MM.1S (cell line): ENCODE results near the gene C7orf33.
"Not testable (repeated sequence)": the region's sequence is repeated elsewhere in the genome, so short reads cannot be mapped to it uniquely, and the experiment has no call there.

Experiments used
- DNase-seq: peaks from one replicate; pipeline ENCODE4 v3.0.0-alpha.2; 2015
- H2AFZ ChIP-seq: fragments of 300-600 bp; sonication (generic); 2 replicates; pipeline ENCODE4 v1.6.0; 2016; ENCODE audit warnings: antibody characterized with exemption, low read length
- H3F3A ChIP-seq: fragments of 300-600 bp; sonication (generic); 2 replicates; pipeline ENCODE4 v1.6.1; 2016; ENCODE audit warnings: mild to moderate bottlenecking, antibody characterized with exemption, low read length, moderate library complexity, mixed read lengths; ENCODE audit not compliant: insufficient read depth
- H3K27ac ChIP-seq: fragments of 300-600 bp; sonication (generic); 2 replicates; pipeline ENCODE4 v1.5.1; 2016; ENCODE audit warnings: mild to moderate bottlenecking, low read length
- H3K27me3 ChIP-seq: fragments of 300-600 bp; sonication (generic); replicated peaks from 2 replicates; pipeline ENCODE4 v1.6.0; 2016; ENCODE audit warnings: low read length; ENCODE audit not compliant: insufficient read depth
- H3K36me3 ChIP-seq: fragments of 300-600 bp; sonication (generic); replicated peaks from 2 replicates; pipeline ENCODE4 v1.6.1; 2016; ENCODE audit warnings: mild to moderate bottlenecking, low read length, mixed read lengths; ENCODE audit not compliant: insufficient read depth
- H3K4me1 ChIP-seq: fragments of 300-600 bp; sonication (generic); 2 replicates; pipeline ENCODE4 v1.6.1; 2016; ENCODE audit warnings: low read length, mixed read lengths
- H3K4me2 ChIP-seq: fragments of 300-600 bp; sonication (generic); 2 replicates; pipeline ENCODE4 v1.6.0; 2016; ENCODE audit warnings: low read depth, low read length
- H3K4me3 ChIP-seq: fragments of 300-600 bp; sonication (generic); 2 replicates; pipeline ENCODE4 v1.5.1; 2016; ENCODE audit warnings: low read length, mixed read lengths
- H3K79me2 ChIP-seq: fragments of 300-600 bp; sonication (generic); 2 replicates; pipeline ENCODE4 v1.6.1; 2016; ENCODE audit warnings: mixed run types, low read length, mixed read lengths
- H3K9ac ChIP-seq: fragments of 300-600 bp; sonication (generic); 2 replicates; pipeline ENCODE4 v1.6.1; 2016; ENCODE audit warnings: low read length, mixed read lengths
- H3K9me2 ChIP-seq: fragments of 300-600 bp; sonication (generic); replicated peaks from 2 replicates; pipeline ENCODE4 v1.6.1; 2016; ENCODE audit warnings: mild to moderate bottlenecking, low read length, mixed read lengths; ENCODE audit not compliant: insufficient read depth
- H3K9me3 ChIP-seq: fragments of 300-600 bp; sonication (generic); replicated peaks from 2 replicates; pipeline ENCODE4 v1.6.1; 2016; ENCODE audit warnings: mild to moderate bottlenecking, low read length, mixed read lengths; ENCODE audit not compliant: insufficient read depth
- H4K20me1 ChIP-seq: fragments of 300-600 bp; sonication (generic); 2 replicates; pipeline ENCODE4 v1.6.1; 2016; ENCODE audit warnings: mild to moderate bottlenecking, low read length, moderate library complexity, mixed read lengths; ENCODE audit not compliant: insufficient read depth
- CTCF ChIP-seq: fragments of 300-600 bp; sonication (generic); IDR thresholded peaks from 2 replicates; pipeline ENCODE4 v1.5.1; 2016; ENCODE audit warnings: antibody characterized with exemption, low read length, mixed read lengths
- EZH2 ChIP-seq: fragments of 300-600 bp; sonication (generic); optimal IDR thresholded peaks from 2 replicates; pipeline ENCODE3; 2017; ENCODE audit warnings: low read depth, mild to moderate bottlenecking, antibody characterized with exemption, low read length, mixed read lengths
- EZH2phosphoT487 ChIP-seq: fragments of 300-600 bp; sonication (generic); IDR thresholded peaks from 2 replicates; pipeline ENCODE4 v1.6.1; 2018; ENCODE audit warnings: antibody characterized with exemption, low read length

Gene C7orf33

GRCh38 chr7:148558914-148559313, 31.7 kb upstream of the C7orf33 start:
- Histone ChIP-seq H3K27me3 (no peaks in the 10 kb centered on the region), H3K9me3 (no peaks in the 10 kb centered on the region), H3K9ac (no peak overlapping the region), H2AFZ (no peak overlapping the region), H4K20me1 (no peaks in the 10 kb centered on the region), H3K79me2 (no peaks in the 10 kb centered on the region), H3F3A (peaks cover 25% of the 10 kb centered on the region), H3K36me3 (no peaks in the 10 kb centered on the region), H3K4me3 (no peak overlapping the region), H3K9me2 (no peaks in the 10 kb centered on the region), H3K4me2 (no peak overlapping the region), H3K4me1 (peaks cover 43% of the 10 kb centered on the region), H3K27ac (no peak overlapping the region)
- TF ChIP-seq EZH2 (no peak), CTCF (no peak), EZH2phosphoT487 (no peak)
- no peak for DNase-seq

- H3K9ac ChIP-seq = no peak overlapping the region
- H3K9me2 ChIP-seq = no peaks in the 10 kb centered on the region
- H3K4me3 ChIP-seq = no peak overlapping the region
- no peak overlapping the region for H2AFZ ChIP-seq
- peaks cover 35% of the 10 kb centered on the region for H3F3A ChIP-seq
- no peak for DNase-seq
- TF ChIP-seq CTCF (no peak), EZH2 (no peak), EZH2phosphoT487 (no peak)
- no peaks in the 10 kb centered on the region for H3K36me3 ChIP-seq
- no peaks in the 10 kb centered on the region for H4K20me1 ChIP-seq
- H3K27ac ChIP-seq = no peak overlapping the region
- no peaks in the 10 kb centered on the region for H3K27me3 ChIP-seq
- H3K4me2 ChIP-seq = no peak overlapping the region
- peaks cover 52% of the 10 kb centered on the region for H3K4me1 ChIP-seq
- no peaks in the 10 kb centered on the region for H3K79me2 ChIP-seq
- no peaks in the 10 kb centered on the region for H3K9me3 ChIP-seq
Observed at GRCh38 chr7:148561099-148561498, 29.5 kb upstream of the C7orf33 start.

DNA sequence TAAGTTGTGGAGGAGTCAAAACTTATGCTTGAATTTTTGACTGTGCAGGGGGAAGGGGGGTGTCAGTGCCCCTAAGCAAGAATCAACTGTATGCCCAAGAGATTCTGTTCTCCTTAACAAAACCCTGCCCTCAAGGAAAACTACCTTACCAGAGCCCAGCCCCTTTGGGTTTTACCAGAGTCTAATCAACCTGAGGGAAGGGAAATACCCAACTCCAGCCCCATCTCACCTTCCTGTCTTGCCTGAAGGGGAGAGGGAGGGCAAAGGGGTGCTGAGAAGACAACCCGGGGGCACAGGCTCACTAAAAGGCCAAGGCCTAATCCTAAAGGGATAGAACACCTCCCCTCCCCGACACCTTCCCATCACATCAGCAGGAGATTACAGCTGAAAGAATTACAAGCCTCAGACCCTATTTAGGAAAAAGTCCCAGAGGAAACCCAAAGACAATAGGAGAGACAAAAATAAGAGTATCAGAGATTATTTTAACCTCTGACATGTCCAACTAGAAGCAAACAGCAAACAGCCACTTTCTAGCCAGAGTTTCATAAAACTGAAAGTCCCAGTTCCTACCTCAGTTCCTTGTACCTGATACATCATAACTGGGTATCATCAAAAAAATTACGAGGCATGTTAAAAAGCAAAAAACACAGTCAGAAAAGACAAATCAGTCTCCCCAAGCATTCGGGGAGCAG, 26.8 kb upstream of the C7orf33 start:
- Histone ChIP-seq H3K4me1 (peaks cover 42% of the 10 kb centered on the region), H3K9me2 (no peaks in the 10 kb centered on the region), H3F3A (peaks cover 34% of the 10 kb centered on the region), H3K79me2 (no peaks in the 10 kb centered on the region), H3K27ac (peak overlapping the region; percentile 86), H3K36me3 (no peaks in the 10 kb centered on the region), H4K20me1 (no peaks in the 10 kb centered on the region), H2AFZ (peak overlapping the region; percentile 62), H3K4me3 (peak overlapping the region; percentile 62), H3K4me2 (peak overlapping the region; percentile 92), H3K9ac (peak overlapping the region; percentile 57), H3K27me3 (no peaks in the 10 kb centered on the region), H3K9me3 (no peaks in the 10 kb centered on the region)
- no peak for TF ChIP-seq EZH2
- no peak for TF ChIP-seq CTCF
- no peak for TF ChIP-seq EZH2phosphoT487
- DNase-seq = peak; percentile 28

GRCh38 chr7:148564275-148564951, 26.2 kb upstream of the C7orf33 start:
- peak; percentile 90 for DNase-seq
- H3K4me1 ChIP-seq = peaks cover 42% of the 10 kb centered on the region
- H3K27ac ChIP-seq = peak overlapping the region; percentile 86
- H3K9me2 ChIP-seq, H4K20me1 ChIP-seq, H3K36me3 ChIP-seq, H3K9me3 ChIP-seq, H3K27me3 ChIP-seq, H3K79me2 ChIP-seq: not testable (repeated sequence)
- peak overlapping the region; percentile 69 for H2AFZ ChIP-seq
- peak overlapping the region; percentile 62 for H3K4me3 ChIP-seq
- H3K4me2 ChIP-seq = peak overlapping the region; percentile 92
- peaks cover 34% of the 10 kb centered on the region for H3F3A ChIP-seq
- peak overlapping the region; percentile 57 for H3K9ac ChIP-seq
